ENCODE results near the gene PRR32.

DNA sequence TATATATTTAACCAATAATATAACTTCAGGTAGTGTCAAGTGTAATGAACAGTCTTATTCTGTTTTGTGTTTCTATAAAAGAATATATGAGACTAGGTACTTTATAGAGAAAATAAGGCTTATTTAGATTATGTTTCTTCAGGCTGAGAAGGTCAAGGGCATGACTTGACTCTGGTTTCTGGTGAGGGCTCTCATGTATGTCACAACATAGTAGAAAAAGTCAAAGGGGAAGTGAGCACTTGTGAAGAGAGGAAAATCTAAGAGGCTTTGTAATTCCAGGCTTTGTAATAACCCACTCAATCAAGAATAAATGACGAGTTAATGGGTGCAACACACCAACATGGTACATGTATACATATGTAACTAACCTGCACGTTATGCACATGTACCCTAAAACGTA, 27.6 kb downstream of the PRR32 start:
- TF ChIP-seq, protein P1, sequence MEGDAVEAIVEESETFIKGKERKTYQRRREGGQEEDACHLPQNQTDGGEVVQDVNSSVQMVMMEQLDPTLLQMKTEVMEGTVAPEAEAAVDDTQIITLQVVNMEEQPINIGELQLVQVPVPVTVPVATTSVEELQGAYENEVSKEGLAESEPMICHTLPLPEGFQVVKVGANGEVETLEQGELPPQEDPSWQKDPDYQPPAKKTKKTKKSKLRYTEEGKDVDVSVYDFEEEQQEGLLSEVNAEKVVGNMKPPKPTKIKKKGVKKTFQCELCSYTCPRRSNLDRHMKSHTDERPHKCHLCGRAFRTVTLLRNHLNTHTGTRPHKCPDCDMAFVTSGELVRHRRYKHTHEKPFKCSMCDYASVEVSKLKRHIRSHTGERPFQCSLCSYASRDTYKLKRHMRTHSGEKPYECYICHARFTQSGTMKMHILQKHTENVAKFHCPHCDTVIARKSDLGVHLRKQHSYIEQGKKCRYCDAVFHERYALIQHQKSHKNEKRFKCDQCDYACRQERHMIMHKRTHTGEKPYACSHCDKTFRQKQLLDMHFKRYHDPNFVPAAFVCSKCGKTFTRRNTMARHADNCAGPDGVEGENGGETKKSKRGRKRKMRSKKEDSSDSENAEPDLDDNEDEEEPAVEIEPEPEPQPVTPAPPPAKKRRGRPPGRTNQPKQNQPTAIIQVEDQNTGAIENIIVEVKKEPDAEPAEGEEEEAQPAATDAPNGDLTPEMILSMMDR (IDR thresholded peaks at IDR 0.05; ENCODE audit: borderline replicate concordance, extremely low read depth, low read length, poor library complexity, severe bottlenecking) = no peak
- no peak for TF ChIP-seq EZH2 (IDR thresholded peaks at IDR 0.05; ENCODE audit: borderline replicate concordance, low read depth, low read length, severe bottlenecking)
